Measurements from ENCODE around the gene LITAFD.
"Not testable (repeated sequence)": the region's sequence is repeated elsewhere in the genome, so short reads cannot be mapped to it uniquely, and the experiment has no call there.

Gene LITAFD

GRCh38 chr16:8899709-8900317 lies 17.7 kb downstream of the LITAFD start:
- DNase-seq: no peak

GRCh38 chr16:8900343-8900742 lies 18.2 kb downstream of the LITAFD start:
- DNase-seq: no peak

GRCh38 chr16:8901320-8901861 lies 19.2 kb downstream of the LITAFD start:
- no peak for DNase-seq

- DNase-seq: no peak
These were observed 20.9 kb downstream of the LITAFD start for GRCh38 chr16:8903004-8903403.

GRCh38 chr16:8904018-8904430 lies 21.9 kb downstream of the LITAFD start:
- no peak for DNase-seq

- DNase-seq: peak; percentile 20
These were observed 23.1 kb downstream of the LITAFD start for GRCh38 chr16:8905168-8905762.

- DNase-seq: no peak
These were observed 23.8 kb downstream of the LITAFD start for GRCh38 chr16:8905795-8906591.

GRCh38 chr16:8907096-8907495 lies 24.9 kb downstream of the LITAFD start:
- no peak for DNase-seq

GRCh38 chr16:8908810-8909468 lies 26.8 kb downstream of the LITAFD start:
- no peak for DNase-seq

GRCh38 chr16:8910811-8911210 lies 28.7 kb downstream of the LITAFD start:
- no peak for DNase-seq

- DNase-seq: no peak
These were observed 30.6 kb downstream of the LITAFD start for GRCh38 chr16:8912793-8913192.

GRCh38 chr16:8914098-8914497 lies 31.9 kb downstream of the LITAFD start:
- no peak for DNase-seq

- no peak for DNase-seq
These were observed 33.7 kb downstream of the LITAFD start for GRCh38 chr16:8915722-8916301.

- DNase-seq: no peak
These were observed 34.5 kb downstream of the LITAFD start for GRCh38 chr16:8916541-8917225.

- DNase-seq: not testable (repeated sequence)
These were observed 35.2 kb downstream of the LITAFD start for GRCh38 chr16:8917336-8917735.

- no peak for DNase-seq
These were observed 37.2 kb downstream of the LITAFD start for GRCh38 chr16:8919089-8919933.

GRCh38 chr16:8919934-8920462 lies 37.8 kb downstream of the LITAFD start:
- DNase-seq: no peak

- DNase-seq: peak; percentile 1
These were observed 38.6 kb downstream of the LITAFD start for GRCh38 chr16:8920645-8921346.

- no peak for DNase-seq
These were observed 39.3 kb downstream of the LITAFD start for GRCh38 chr16:8921347-8921984.

GRCh38 chr16:8923199-8923598 lies 41.0 kb downstream of the LITAFD start:
- DNase-seq: no peak
